Measurements from ENCODE around the gene FAM200A.
A peak's percentile ranks its signal among the peaks of the same experiment; 100 is the strongest.
"Not testable (repeated sequence)": the region's sequence is repeated elsewhere in the genome, so short reads cannot be mapped to it uniquely, and the experiment has no call there.

FAM200A gene

GRCh38 chr7:99551767-99552463, at the start of gene FAM200A:
FAM200A (minus strand) TSS chr7:99552114; CDS start chr7:99548407, 3,707 bp downstream.
- peak; percentile 86 for DNase-seq

GRCh38 chr7:99599836-99600235, 47.9 kb upstream of the FAM200A start:
- no peak for DNase-seq

GRCh38 chr7:99597762-99598501, 46.0 kb upstream of the FAM200A start, which contains the start of gene TMEM225B:
TMEM225B (plus strand) TSS chr7:99598267; CDS start chr7:99604389, 6,122 bp downstream.
- DNase-seq: no peak

- no peak for DNase-seq
Observed at GRCh38 chr7:99596408-99596955, 44.6 kb upstream of the FAM200A start.

- no peak for DNase-seq
Observed at GRCh38 chr7:99594948-99595745, 43.2 kb upstream of the FAM200A start.

GRCh38 chr7:99588868-99589267, 37.0 kb upstream of the FAM200A start:
- no peak for DNase-seq

- not testable (repeated sequence) for DNase-seq
Observed at GRCh38 chr7:99580778-99581332, 28.9 kb upstream of the FAM200A start.

- peak; percentile 68 for DNase-seq
Observed at GRCh38 chr7:99579956-99580777, 28.3 kb upstream of the FAM200A start.

- no peak for DNase-seq
Observed at GRCh38 chr7:99579281-99579955, 27.5 kb upstream of the FAM200A start.

GRCh38 chr7:99576251-99576650, 24.3 kb upstream of the FAM200A start:
- DNase-seq: no peak

- no peak for DNase-seq
Observed at GRCh38 chr7:99573257-99573656, 21.3 kb upstream of the FAM200A start.

- DNase-seq: no peak
Observed at GRCh38 chr7:99571768-99572167, 19.9 kb upstream of the FAM200A start.

GRCh38 chr7:99568770-99569169, 16.9 kb upstream of the FAM200A start:
- DNase-seq: not testable (repeated sequence)

- DNase-seq: no peak
Observed at GRCh38 chr7:99563650-99564049, 11.7 kb upstream of the FAM200A start.

- no peak for DNase-seq
Observed at GRCh38 chr7:99562832-99563231, 10.9 kb upstream of the FAM200A start.

- no peak for DNase-seq
Observed at GRCh38 chr7:99562114-99562784, 10.3 kb upstream of the FAM200A start.

- DNase-seq: no peak
Observed at GRCh38 chr7:99561737-99562051, 9.8 kb upstream of the FAM200A start.

- DNase-seq: no peak
Observed at GRCh38 chr7:99560834-99561736, 9.2 kb upstream of the FAM200A start.

- no peak for DNase-seq
Observed at GRCh38 chr7:99559175-99559915, 7.4 kb upstream of the FAM200A start.

Measured in stimulated activated CD4-positive, alpha-beta T cell treated with anti-CD3 and anti-CD28 coated beads, Interleukin-4, amount 100 ng/mL, for 1 hour (primary cell).